SK-N-SH (cell line): ENCODE results near the gene CDS1. TPM values are rescaled to one million over a fixed set of nuclear protein-coding genes. Genes with fewer than 3 reads are reported as not detected.
"Not testable (repeated sequence)": the region's sequence is repeated elsewhere in the genome, so short reads cannot be mapped to it uniquely, and the experiment has no call there.

ENCODE experiments used
- CTCF ChIA-PET: fragments of 300-600, 350-600 bp; formaldehyde crosslinking; extraction: SDS; loops from one replicate; lab custom pipeline; 2021; lab: Yijun Ruan, JAX
- POLR2A ChIA-PET: fragments of 350-600 bp; sonication (Branson Sonifier 250); formaldehyde crosslinking; extraction: SDS; loops from one replicate; lab custom pipeline; 2020; ENCODE audit warnings: antibody characterized with exemption, inconsistent platforms; lab: Yijun Ruan, JAX
- DNase-seq: peaks from one replicate; pipeline ENCODE4 v3.0.0; 2012
- H2AFZ ChIP-seq: fragments of 200-600 bp; sonication (generic); 2 replicates; pipeline ENCODE4 v1.8.1; 2016; ENCODE audit warnings: antibody characterized with exemption, mild to moderate bottlenecking, low read depth
- H3F3A ChIP-seq: fragments of 200-600 bp; sonication (generic); replicated peaks from 2 replicates; pipeline ENCODE3; 2016; ENCODE audit warnings: antibody characterized with exemption, mild to moderate bottlenecking; ENCODE audit not compliant: insufficient read depth
- H3K27ac ChIP-seq, 2 experiments: fragments of 200-500 bp in 1 of 2; fragments of 200-600 bp in 1 of 2; sonication (Bioruptor generic) in 1 of 2; sonication (generic), shearing (Covaris generic) in 1 of 2; 2 replicates each; pipeline versions ENCODE4 v1.5.1 to v1.6.1; 2014 to 2016; ENCODE audit warnings: low read depth in 2 of 2, inconsistent platforms in 1 of 2, low read length in 1 of 2, mild to moderate bottlenecking in 1 of 2, mixed read lengths in 1 of 2
- H3K27me3 ChIP-seq: fragments of 200-600 bp; sonication (generic), shearing (Covaris generic); 2 replicates; pipeline ENCODE4 v1.6.1; 2016; ENCODE audit warnings: mixed run types; ENCODE audit not compliant: insufficient read depth
- H3K36me3 ChIP-seq, 2 experiments: fragments of 200-500 bp in 1 of 2; fragments of 200-600 bp in 1 of 2; sonication (Bioruptor generic) in 1 of 2; sonication (generic) in 1 of 2; replicated peaks in 1 of 2; 2 replicates each; pipeline versions ENCODE3 to v1.5.1; 2014 to 2016; ENCODE audit warnings: low read length in 1 of 2, mild to moderate bottlenecking in 1 of 2; ENCODE audit not compliant: insufficient read depth in 2 of 2, control insufficient read depth in 1 of 2
- H3K4me1 ChIP-seq, 2 experiments: fragments of 200-500 bp in 1 of 2; fragments of 200-600 bp in 1 of 2; sonication (Bioruptor generic) in 1 of 2; sonication (generic), shearing (Covaris generic) in 1 of 2; 2 replicates each; pipeline versions ENCODE4 v1.5.1 to v1.6.1; 2014 to 2016; ENCODE audit warnings: low read depth in 1 of 2, low read length in 1 of 2, mixed run types in 1 of 2; ENCODE audit not compliant: insufficient read depth in 2 of 2, control insufficient read depth in 1 of 2
- H3K4me2 ChIP-seq: fragments of 200-600 bp; sonication (generic), shearing (Covaris generic); 2 replicates; pipeline ENCODE4 v1.6.1; 2017; ENCODE audit warnings: mixed run types
- H3K4me3 ChIP-seq, 2 experiments: fragments of 200-500 bp in 1 of 2; fragments of 200-600 bp in 1 of 2; sonication (Bioruptor generic) in 1 of 2; sonication (generic), shearing (Covaris generic) in 1 of 2; 2 replicates each; pipeline versions ENCODE4 v1.5.1 to v1.8.1; 2014 to 2016; ENCODE audit warnings: low read depth in 2 of 2, inconsistent platforms in 1 of 2, low read length in 1 of 2, mild to moderate bottlenecking in 1 of 2, mixed read lengths in 1 of 2, moderate library complexity in 1 of 2
- H3K79me2 ChIP-seq: fragments of 200-600 bp; sonication (generic); 2 replicates; pipeline ENCODE4 v1.8.1; 2017; ENCODE audit warnings: mild to moderate bottlenecking; ENCODE audit not compliant: insufficient read depth
- H3K9ac ChIP-seq: fragments of 200-600 bp; sonication (generic); 2 replicates; pipeline ENCODE4 v1.6.1; 2017; ENCODE audit warnings: mixed run types
- H3K9me2 ChIP-seq: fragments of 200-600 bp; sonication (generic); 2 replicates; pipeline ENCODE4 v1.6.1; 2017; ENCODE audit warnings: mixed run types
- H3K9me3 ChIP-seq: fragments of 200-600 bp; sonication (generic); 2 replicates; pipeline ENCODE4 v1.6.1; 2017; ENCODE audit warnings: mixed run types, mild to moderate bottlenecking, moderate library complexity
- H4K20me1 ChIP-seq: fragments of 200-600 bp; sonication (generic); 2 replicates; pipeline ENCODE4 v1.6.1; 2017; ENCODE audit warnings: mild to moderate bottlenecking, mixed run types; ENCODE audit not compliant: insufficient read depth
- EP300 ChIP-seq, 2 experiments: IDR thresholded peaks; 2 replicates each; pipeline versions ENCODE4 v1.4.0 to v1.6.1; 2012; ENCODE audit warnings: borderline replicate concordance in 1 of 2, low read depth in 1 of 2, low read length in 1 of 2
- EZH2phosphoT487 ChIP-seq: fragments of 200-600 bp; sonication (generic); IDR thresholded peaks from 2 replicates; pipeline ENCODE4 v1.6.1; 2017; ENCODE audit warnings: low read depth, mixed run types, mild to moderate bottlenecking, antibody characterized with exemption, moderate library complexity, borderline replicate concordance
- FOXJ3 ChIP-seq: sonication (generic); formaldehyde crosslinking; IDR thresholded peaks from 2 replicates; pipeline ENCODE4 v1.5.1; 2020; ENCODE audit warnings: mild to moderate bottlenecking, missing genetic modification reagents
- GABPA ChIP-seq: IDR thresholded peaks from 2 replicates; pipeline ENCODE4 v1.4.0; 2012; ENCODE audit warnings: low read depth, mild to moderate bottlenecking
- MEF2A ChIP-seq: IDR thresholded peaks from 2 replicates; pipeline ENCODE4 v1.4.0; 2012; ENCODE audit warnings: low read depth, borderline replicate concordance
- MXI1 ChIP-seq: IDR thresholded peaks from 2 replicates; pipeline ENCODE4 v1.6.1; 2012; ENCODE audit warnings: mild to moderate bottlenecking, low read depth, low read length, improper control_type of control experiment
- RAD21 ChIP-seq: IDR thresholded peaks from 2 replicates; pipeline ENCODE4 v1.6.1; 2012; ENCODE audit warnings: mild to moderate bottlenecking, low read length
- SIN3A ChIP-seq: IDR thresholded peaks from 2 replicates; pipeline ENCODE4 v1.6.1; 2012; ENCODE audit warnings: low read depth, mild to moderate bottlenecking, low read length, moderate library complexity, borderline replicate concordance
- TAF1 ChIP-seq: IDR thresholded peaks from 2 replicates; pipeline ENCODE4 v1.6.1; 2012; ENCODE audit warnings: low read depth, mild to moderate bottlenecking, low read length, moderate library complexity, borderline replicate concordance
- TEAD4 ChIP-seq: IDR thresholded peaks from 2 replicates; pipeline ENCODE4 v1.4.0; 2012; ENCODE audit warnings: mild to moderate bottlenecking, borderline replicate concordance; ENCODE audit not compliant: insufficient read depth
- YY1 ChIP-seq: IDR thresholded peaks from 2 replicates; pipeline ENCODE4 v1.4.0; 2012; ENCODE audit warnings: low read depth, mild to moderate bottlenecking
- WGBS: methylation state at CpG from one replicate; pipeline ENCODE4 v1.1.6; 2017; ENCODE audit warnings: low lambda C conversion rate; 5-methylcytosine and 5-hydroxymethylcytosine counted together
- polyA plus RNA-seq, 3 experiments: library from polyadenylated mRNA; depleted of rRNA; stranded (reverse); fragments of >200 nt; gene quantifications; 2 replicates each; pipeline ENCODE4 v1.2.3, GENCODE V29; 2012
- TF ChIP-seq, protein P1 (sequence below): IDR thresholded peaks from 2 replicates; pipeline ENCODE4 v1.6.1; 2012; ENCODE audit warnings: mild to moderate bottlenecking, low read depth, low read length, moderate library complexity
- TF ChIP-seq, protein P2 (sequence below): fragments of 200-600 bp; sonication (generic); IDR thresholded peaks from 2 replicates; pipeline ENCODE4 v1.6.1; 2017; ENCODE audit warnings: antibody characterized with exemption, mild to moderate bottlenecking, moderate library complexity
- TF ChIP-seq, protein P3 (sequence below): IDR thresholded peaks from 2 replicates; pipeline ENCODE4; 2012

Gene CDS1
- polyA plus RNA-seq, 1 of the 3 experiments (the other 2 are of a cell fraction): 0.02 TPM

DNA sequence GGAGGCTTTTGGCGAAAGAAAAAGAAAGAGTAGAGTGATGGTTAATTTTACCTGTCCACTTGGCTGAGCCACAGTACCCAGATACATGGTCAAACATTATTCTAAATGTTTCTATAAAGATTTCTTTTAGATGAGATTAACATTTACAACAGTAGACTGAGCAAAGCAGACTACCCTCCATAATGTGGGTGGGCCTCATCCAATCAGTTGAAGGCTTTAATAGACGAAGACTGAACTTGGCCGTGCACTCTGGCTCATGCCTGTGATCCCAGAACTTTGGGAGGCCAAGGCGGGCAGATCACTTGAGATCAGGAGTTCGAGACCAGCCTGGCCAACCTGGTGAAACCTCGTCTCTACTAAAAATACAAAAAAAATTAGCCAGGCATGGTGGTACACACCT, 33.7 kb upstream of the CDS1 start:
- POLR2A ChIA-PET, H3K27ac ChIP-seq, H3K9ac ChIP-seq, H4K20me1 ChIP-seq, H3K9me3 ChIP-seq, H3K4me1 ChIP-seq, H3K27me3 ChIP-seq, H2AFZ ChIP-seq, H3K4me3 ChIP-seq, H3K79me2 ChIP-seq, DNase-seq, H3K36me3 ChIP-seq, H3F3A ChIP-seq, H3K4me2 ChIP-seq, H3K9me2 ChIP-seq: not testable (repeated sequence)
- 10% methylated on average over 6 of the region's 6 CpGs for WGBS
- CTCF ChIA-PET: interaction anchor here (2.3 kb wide), 1 partner anchor 20 kb away, joined by 6 read pairs; no protein-coding TSS in a partner anchor

DNA sequence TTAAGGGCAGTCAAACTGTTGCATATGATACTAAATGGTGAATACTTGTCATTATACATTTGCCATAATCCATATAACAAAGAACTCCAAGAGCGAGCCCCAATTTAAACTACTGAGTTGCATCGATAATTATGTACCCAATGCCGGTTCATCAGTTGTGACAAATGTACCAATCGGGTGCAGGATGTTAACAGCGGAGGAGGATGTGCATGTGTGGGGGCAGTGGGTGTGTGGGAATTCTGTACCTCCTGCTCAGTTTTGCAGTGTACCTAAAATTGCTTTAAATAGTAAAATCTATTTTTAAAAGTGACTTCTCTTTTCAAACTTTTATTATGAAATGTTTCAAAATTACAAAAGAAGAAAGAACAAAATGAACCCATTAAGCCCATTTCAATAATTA, 20.8 kb upstream of the CDS1 start:
- no peak overlapping the region for H3K9ac ChIP-seq
- ChIA-PET CTCF (no interaction called here), POLR2A (no interaction called here)
- no peak overlapping the region for H3K27ac ChIP-seq
- DNase-seq: no peak
- H3K79me2 ChIP-seq: no peaks in the 10 kb centered on the region
- H3K4me1 ChIP-seq: no peaks in the 10 kb centered on the region
- H3K9me3 ChIP-seq: no peaks in the 10 kb centered on the region
- no peak overlapping the region for H3K4me2 ChIP-seq
- no peaks in the 10 kb centered on the region for H3K9me2 ChIP-seq
- H3K27me3 ChIP-seq: no peaks in the 10 kb centered on the region; the same call in 1 of the 2 replicates
- H4K20me1 ChIP-seq: no peaks in the 10 kb centered on the region
- no peak overlapping the region for H3K4me3 ChIP-seq
- no peaks in the 10 kb centered on the region for H3K36me3 ChIP-seq
- 55% methylated on average over 5 of the region's 5 CpGs for WGBS
- TF ChIP-seq EZH2phosphoT487: no peak
- TF ChIP-seq FOXJ3 (CRISPR knock-in tag): no peak
- TF ChIP-seq YY1: no peak
- no peak for TF ChIP-seq SIN3A
- TF ChIP-seq, protein P1, sequence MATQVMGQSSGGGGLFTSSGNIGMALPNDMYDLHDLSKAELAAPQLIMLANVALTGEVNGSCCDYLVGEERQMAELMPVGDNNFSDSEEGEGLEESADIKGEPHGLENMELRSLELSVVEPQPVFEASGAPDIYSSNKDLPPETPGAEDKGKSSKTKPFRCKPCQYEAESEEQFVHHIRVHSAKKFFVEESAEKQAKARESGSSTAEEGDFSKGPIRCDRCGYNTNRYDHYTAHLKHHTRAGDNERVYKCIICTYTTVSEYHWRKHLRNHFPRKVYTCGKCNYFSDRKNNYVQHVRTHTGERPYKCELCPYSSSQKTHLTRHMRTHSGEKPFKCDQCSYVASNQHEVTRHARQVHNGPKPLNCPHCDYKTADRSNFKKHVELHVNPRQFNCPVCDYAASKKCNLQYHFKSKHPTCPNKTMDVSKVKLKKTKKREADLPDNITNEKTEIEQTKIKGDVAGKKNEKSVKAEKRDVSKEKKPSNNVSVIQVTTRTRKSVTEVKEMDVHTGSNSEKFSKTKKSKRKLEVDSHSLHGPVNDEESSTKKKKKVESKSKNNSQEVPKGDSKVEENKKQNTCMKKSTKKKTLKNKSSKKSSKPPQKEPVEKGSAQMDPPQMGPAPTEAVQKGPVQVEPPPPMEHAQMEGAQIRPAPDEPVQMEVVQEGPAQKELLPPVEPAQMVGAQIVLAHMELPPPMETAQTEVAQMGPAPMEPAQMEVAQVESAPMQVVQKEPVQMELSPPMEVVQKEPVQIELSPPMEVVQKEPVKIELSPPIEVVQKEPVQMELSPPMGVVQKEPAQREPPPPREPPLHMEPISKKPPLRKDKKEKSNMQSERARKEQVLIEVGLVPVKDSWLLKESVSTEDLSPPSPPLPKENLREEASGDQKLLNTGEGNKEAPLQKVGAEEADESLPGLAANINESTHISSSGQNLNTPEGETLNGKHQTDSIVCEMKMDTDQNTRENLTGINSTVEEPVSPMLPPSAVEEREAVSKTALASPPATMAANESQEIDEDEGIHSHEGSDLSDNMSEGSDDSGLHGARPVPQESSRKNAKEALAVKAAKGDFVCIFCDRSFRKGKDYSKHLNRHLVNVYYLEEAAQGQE: no peak
- no peak for TF ChIP-seq TAF1
- no peak for TF ChIP-seq TEAD4
- TF ChIP-seq RAD21: no peak
- no peak for TF ChIP-seq MXI1
- no peak for TF ChIP-seq EP300 (IDR thresholded peaks at IDR 0.05; ENCODE audit: borderline replicate concordance in 1 of 2, low read depth in 1 of 2, low read length in 1 of 2)
- TF ChIP-seq, protein P2, sequence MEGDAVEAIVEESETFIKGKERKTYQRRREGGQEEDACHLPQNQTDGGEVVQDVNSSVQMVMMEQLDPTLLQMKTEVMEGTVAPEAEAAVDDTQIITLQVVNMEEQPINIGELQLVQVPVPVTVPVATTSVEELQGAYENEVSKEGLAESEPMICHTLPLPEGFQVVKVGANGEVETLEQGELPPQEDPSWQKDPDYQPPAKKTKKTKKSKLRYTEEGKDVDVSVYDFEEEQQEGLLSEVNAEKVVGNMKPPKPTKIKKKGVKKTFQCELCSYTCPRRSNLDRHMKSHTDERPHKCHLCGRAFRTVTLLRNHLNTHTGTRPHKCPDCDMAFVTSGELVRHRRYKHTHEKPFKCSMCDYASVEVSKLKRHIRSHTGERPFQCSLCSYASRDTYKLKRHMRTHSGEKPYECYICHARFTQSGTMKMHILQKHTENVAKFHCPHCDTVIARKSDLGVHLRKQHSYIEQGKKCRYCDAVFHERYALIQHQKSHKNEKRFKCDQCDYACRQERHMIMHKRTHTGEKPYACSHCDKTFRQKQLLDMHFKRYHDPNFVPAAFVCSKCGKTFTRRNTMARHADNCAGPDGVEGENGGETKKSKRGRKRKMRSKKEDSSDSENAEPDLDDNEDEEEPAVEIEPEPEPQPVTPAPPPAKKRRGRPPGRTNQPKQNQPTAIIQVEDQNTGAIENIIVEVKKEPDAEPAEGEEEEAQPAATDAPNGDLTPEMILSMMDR: no peak
- no peak for TF ChIP-seq GABPA
- no peak for TF ChIP-seq MEF2A
- TF ChIP-seq, protein P3, sequence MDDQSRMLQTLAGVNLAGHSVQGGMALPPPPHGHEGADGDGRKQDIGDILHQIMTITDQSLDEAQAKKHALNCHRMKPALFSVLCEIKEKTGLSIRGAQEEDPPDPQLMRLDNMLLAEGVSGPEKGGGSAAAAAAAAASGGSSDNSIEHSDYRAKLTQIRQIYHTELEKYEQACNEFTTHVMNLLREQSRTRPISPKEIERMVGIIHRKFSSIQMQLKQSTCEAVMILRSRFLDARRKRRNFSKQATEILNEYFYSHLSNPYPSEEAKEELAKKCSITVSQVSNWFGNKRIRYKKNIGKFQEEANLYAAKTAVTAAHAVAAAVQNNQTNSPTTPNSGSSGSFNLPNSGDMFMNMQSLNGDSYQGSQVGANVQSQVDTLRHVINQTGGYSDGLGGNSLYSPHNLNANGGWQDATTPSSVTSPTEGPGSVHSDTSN: no peak
- H2AFZ ChIP-seq: no peak overlapping the region
- H3F3A ChIP-seq: no peaks in the 10 kb centered on the region
